ENCODE data around the gene IKZF1.

The IKZF1 gene

DNA sequence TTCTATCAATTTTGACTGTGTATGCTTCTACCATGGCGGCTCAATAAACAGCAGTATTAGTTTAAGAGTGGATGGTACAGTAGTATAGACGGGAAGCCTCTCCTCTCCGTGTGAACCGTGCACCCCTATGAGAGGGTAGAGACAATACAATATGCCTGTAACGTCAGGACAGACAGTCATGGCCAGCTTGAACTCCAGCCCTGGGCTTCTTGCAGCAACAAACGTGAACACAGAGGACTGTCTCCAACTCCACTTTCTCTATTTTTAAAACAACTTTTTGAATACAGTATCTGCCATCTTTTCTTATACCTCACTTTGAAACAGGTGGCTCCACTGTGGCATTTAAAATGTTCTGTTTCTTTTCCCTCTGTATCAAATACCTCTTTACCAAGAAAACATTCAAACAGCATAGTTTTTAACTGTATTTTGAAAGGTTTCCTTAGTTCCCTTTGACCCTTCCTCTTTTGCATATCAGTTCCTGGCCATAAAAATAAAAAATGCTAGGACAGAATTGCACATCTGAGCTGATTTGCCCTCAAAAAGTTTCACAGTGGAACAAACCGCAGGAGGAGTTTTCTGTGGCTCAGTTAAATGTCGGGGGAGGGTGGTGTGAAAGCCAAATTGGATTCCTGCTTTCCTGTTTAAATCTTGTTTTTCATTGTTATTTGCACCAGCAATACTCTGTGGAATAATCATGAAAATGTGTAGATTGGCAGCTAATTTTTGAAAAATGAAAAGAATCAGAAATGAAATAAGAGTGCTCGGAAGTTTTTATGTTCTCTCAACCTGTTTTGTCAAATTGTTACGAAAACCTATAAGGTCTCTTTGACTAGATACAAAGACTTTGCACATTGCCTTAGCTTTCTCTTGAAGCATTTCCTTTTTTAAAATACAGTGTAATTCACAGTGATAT lies 8.0 kb downstream of the IKZF1 start:
- H3K27ac ChIP-seq = no peak overlapping the region
- H3K4me3 ChIP-seq (ENCODE audit: low read depth, low read length) = no peak overlapping the region

DNA sequence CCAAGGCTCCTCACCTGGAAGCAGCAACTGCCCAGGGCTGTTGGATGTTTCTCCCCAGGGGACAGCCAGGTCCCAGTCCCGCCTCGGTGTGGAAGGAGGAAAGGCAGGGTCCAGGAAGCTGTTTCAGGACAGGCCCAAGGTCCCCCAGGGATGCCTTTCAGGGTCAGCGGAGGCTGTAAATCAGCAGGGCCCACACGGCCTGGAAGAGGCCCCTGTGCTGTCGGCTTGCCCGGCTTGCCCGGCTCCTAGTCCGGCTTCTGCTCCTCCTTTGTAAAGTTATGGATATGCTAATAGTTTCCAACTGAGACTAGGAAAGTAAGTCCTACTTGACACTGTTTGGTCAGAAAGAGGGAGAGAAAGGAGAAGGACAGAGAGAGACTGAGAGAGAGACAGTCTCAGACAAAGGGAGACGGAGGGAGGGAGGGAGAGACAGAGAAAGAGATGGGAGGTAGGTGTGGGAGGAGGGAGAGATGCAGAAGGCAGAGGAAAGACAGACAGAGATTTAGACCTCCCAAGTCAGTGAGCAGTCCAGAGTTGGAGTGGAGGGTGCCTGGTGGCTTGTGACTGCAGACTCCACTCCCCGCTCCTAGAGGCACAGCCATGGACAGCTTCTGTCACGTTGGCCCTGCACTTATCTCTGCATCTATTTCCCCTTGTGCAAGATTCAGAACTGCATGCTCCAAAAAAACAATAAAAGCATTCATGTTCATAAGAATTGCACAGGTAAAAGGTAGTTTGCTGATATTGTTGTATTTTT lies 10.5 kb downstream of the IKZF1 start:
- no peak overlapping the region for H3K27ac ChIP-seq
- H3K27me3 ChIP-seq (ENCODE audit: insufficient read depth, low read depth, severe bottlenecking) = no peaks in the 10 kb centered on the region
- H3K9me3 ChIP-seq (ENCODE audit: severe bottlenecking) = no peaks in the 10 kb centered on the region
- no peaks in the 10 kb centered on the region for H3K36me3 ChIP-seq
- no peak for DNase-seq
- no peak overlapping the region for H3K4me3 ChIP-seq (ENCODE audit: low read depth, low read length)
- TF ChIP-seq, protein P1, sequence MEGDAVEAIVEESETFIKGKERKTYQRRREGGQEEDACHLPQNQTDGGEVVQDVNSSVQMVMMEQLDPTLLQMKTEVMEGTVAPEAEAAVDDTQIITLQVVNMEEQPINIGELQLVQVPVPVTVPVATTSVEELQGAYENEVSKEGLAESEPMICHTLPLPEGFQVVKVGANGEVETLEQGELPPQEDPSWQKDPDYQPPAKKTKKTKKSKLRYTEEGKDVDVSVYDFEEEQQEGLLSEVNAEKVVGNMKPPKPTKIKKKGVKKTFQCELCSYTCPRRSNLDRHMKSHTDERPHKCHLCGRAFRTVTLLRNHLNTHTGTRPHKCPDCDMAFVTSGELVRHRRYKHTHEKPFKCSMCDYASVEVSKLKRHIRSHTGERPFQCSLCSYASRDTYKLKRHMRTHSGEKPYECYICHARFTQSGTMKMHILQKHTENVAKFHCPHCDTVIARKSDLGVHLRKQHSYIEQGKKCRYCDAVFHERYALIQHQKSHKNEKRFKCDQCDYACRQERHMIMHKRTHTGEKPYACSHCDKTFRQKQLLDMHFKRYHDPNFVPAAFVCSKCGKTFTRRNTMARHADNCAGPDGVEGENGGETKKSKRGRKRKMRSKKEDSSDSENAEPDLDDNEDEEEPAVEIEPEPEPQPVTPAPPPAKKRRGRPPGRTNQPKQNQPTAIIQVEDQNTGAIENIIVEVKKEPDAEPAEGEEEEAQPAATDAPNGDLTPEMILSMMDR (IDR thresholded peaks at IDR 0.05; ENCODE audit: low read depth, low read length) = no peak

More for the DNA sequence above, 8.0 kb downstream of the IKZF1 start:
- no peaks in the 10 kb centered on the region for H3K36me3 ChIP-seq
- H3K9me3 ChIP-seq (ENCODE audit: severe bottlenecking) = no peaks in the 10 kb centered on the region
- no peak for DNase-seq
- TF ChIP-seq, protein P1 (IDR thresholded peaks at IDR 0.05; ENCODE audit: low read depth, low read length) = no peak
- no peaks in the 10 kb centered on the region for H3K27me3 ChIP-seq (ENCODE audit: insufficient read depth, low read depth, severe bottlenecking)

DNA sequence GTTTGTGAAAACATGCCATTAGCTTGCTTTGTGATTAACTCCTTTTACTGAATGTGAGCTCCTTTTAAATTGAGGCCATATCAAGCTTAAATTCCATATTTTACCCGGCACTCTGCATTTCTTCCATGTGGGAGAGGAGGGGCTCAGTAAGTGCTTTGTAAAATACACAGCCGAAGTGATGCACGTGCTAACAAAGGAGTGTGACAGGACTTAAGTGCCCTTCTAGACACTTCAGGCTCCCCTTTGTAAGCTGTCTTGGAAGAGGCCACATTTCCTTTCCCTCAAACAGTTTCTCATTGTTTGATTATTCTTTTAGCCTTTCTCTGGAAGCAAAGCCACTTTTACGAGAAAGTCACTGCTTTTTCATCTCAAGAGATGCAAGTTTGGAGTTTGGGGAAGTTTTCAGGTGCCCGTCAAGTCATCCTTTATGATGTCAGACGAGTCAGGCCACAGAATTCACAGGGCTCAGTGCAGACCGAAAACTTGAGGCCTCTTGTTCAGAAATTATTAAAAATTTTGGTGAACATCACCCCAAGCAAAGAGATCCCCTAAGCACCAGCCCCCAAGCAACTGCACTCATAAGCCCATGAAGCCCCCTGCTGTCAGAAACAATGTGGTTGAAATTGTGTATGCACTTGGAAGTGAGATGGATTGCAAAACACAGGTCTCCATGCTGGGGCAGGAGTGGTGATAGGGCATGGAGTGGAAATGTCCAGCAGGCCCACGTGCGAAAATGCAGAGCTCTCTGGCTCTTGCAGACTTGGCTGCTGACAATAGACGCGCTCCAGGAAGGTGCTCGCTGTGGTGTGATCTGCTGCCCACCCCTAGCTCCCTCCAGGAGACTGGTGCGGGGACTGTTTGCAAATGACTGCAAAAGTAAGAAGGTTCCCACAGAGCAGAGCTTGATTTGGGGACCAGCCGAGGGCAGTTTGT lies 11.5 kb downstream of the IKZF1 start:
- Histone ChIP-seq H3K36me3 (no peaks in the 10 kb centered on the region), H3K27me3 (ENCODE audit: insufficient read depth, low read depth, severe bottlenecking) (no peaks in the 10 kb centered on the region), H3K27ac (no peak overlapping the region), H3K9me3 (ENCODE audit: severe bottlenecking) (no peaks in the 10 kb centered on the region), H3K4me3 (ENCODE audit: low read depth, low read length) (no peak overlapping the region)
- TF ChIP-seq, protein P1 (IDR thresholded peaks at IDR 0.05; ENCODE audit: low read depth, low read length) = no peak
- no peak for DNase-seq

- DNase-seq = no peak
- H3K4me3 ChIP-seq (ENCODE audit: low read depth, low read length) = no peak overlapping the region
- no peak overlapping the region for H3K27ac ChIP-seq
- no peaks in the 10 kb centered on the region for H3K36me3 ChIP-seq
- no peaks in the 10 kb centered on the region for H3K9me3 ChIP-seq (ENCODE audit: severe bottlenecking)
- TF ChIP-seq, protein P1 (IDR thresholded peaks at IDR 0.05; ENCODE audit: low read depth, low read length) = no peak
- H3K27me3 ChIP-seq (ENCODE audit: insufficient read depth, low read depth, severe bottlenecking) = no peaks in the 10 kb centered on the region
Measured at GRCh38 chr7:50317221-50317678, 12.7 kb downstream of the IKZF1 start.

Data from WERI-Rb-1 (cell line).